HL-60 (cell line): ENCODE data around the gene KAZN.
"Not testable (repeated sequence)": the region's sequence is repeated elsewhere in the genome, so short reads cannot be mapped to it uniquely, and the experiment has no call there.

ENCODE experiments used
- DNase-seq, 2 experiments: peaks; one replicate each; pipeline ENCODE4 v3.0.0-alpha.2; 2010 to 2020; ENCODE audit warnings: low read depth in 1 of 2, low spot score in 1 of 2
- H3K27ac ChIP-seq: fragments of 250-450 bp; sonication (Bioruptor Pico); replicated peaks from 2 replicates; pipeline ENCODE4 v1.5.1; 2020; ENCODE audit warnings: mild to moderate bottlenecking, moderate library complexity
- H3K27me3 ChIP-seq: fragments of 250-450 bp; sonication (Bioruptor Pico); 2 replicates; pipeline ENCODE4 v1.5.1; 2021; ENCODE audit warnings: mild to moderate bottlenecking, moderate library complexity; ENCODE audit not compliant: insufficient read depth, poor library complexity, severe bottlenecking
- H3K4me3 ChIP-seq: replicated peaks from 2 replicates; pipeline ENCODE4 v1.5.1; 2011; ENCODE audit warnings: mild to moderate bottlenecking, control low read depth, low read length; ENCODE audit not compliant: insufficient read depth
- GABPA ChIP-seq: IDR thresholded peaks from 2 replicates; pipeline ENCODE4 v1.6.1; 2012; ENCODE audit warnings: low read depth
- POLR2AphosphoS5 ChIP-seq: IDR thresholded peaks from 2 replicates; pipeline ENCODE4 v1.6.1; 2012; ENCODE audit warnings: low read depth
- SPI1 ChIP-seq: IDR thresholded peaks from 2 replicates; pipeline ENCODE4 v1.6.1; 2012; ENCODE audit warnings: low read depth, mild to moderate bottlenecking, borderline replicate concordance
- TF ChIP-seq, protein P1 (sequence below): IDR thresholded peaks from 2 replicates; pipeline ENCODE4 v1.6.1; 2012; ENCODE audit warnings: low read depth; ENCODE audit not compliant: insufficient replicate concordance
- TF ChIP-seq, protein P2 (sequence below): IDR thresholded peaks from one replicate; pipeline ENCODE4 v1.5.1; 2011; ENCODE audit warnings: low read length, control low read depth, inconsistent platforms; ENCODE audit not compliant: insufficient read depth

KAZN gene

DNA sequence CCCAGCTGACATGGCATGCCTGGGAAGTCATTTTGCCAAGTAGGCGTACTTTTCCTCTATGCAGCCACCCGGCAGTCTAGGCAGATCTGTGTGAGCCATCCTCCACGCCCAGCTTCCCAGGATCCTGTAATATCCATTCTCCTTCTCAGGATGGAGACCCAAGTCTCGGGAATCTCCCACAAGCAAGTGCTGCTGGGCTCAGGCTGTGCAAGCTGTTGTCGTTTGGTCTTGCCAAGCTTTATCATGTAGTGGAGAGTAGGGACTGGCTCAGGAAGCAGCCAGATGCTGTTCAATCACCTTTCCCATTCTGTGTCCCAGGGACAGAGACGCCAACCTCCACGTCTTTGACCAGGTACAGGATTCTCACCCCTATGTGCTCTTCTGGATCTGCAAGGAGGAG lies 363.9 kb downstream of the KAZN start:
- Histone ChIP-seq H3K27ac (no peak overlapping the region), H3K27me3 (no peaks in the 10 kb centered on the region), H3K4me3 (no peak overlapping the region)
- TF ChIP-seq, protein P1, sequence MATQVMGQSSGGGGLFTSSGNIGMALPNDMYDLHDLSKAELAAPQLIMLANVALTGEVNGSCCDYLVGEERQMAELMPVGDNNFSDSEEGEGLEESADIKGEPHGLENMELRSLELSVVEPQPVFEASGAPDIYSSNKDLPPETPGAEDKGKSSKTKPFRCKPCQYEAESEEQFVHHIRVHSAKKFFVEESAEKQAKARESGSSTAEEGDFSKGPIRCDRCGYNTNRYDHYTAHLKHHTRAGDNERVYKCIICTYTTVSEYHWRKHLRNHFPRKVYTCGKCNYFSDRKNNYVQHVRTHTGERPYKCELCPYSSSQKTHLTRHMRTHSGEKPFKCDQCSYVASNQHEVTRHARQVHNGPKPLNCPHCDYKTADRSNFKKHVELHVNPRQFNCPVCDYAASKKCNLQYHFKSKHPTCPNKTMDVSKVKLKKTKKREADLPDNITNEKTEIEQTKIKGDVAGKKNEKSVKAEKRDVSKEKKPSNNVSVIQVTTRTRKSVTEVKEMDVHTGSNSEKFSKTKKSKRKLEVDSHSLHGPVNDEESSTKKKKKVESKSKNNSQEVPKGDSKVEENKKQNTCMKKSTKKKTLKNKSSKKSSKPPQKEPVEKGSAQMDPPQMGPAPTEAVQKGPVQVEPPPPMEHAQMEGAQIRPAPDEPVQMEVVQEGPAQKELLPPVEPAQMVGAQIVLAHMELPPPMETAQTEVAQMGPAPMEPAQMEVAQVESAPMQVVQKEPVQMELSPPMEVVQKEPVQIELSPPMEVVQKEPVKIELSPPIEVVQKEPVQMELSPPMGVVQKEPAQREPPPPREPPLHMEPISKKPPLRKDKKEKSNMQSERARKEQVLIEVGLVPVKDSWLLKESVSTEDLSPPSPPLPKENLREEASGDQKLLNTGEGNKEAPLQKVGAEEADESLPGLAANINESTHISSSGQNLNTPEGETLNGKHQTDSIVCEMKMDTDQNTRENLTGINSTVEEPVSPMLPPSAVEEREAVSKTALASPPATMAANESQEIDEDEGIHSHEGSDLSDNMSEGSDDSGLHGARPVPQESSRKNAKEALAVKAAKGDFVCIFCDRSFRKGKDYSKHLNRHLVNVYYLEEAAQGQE, result no peak
- no peak for DNase-seq

DNA sequence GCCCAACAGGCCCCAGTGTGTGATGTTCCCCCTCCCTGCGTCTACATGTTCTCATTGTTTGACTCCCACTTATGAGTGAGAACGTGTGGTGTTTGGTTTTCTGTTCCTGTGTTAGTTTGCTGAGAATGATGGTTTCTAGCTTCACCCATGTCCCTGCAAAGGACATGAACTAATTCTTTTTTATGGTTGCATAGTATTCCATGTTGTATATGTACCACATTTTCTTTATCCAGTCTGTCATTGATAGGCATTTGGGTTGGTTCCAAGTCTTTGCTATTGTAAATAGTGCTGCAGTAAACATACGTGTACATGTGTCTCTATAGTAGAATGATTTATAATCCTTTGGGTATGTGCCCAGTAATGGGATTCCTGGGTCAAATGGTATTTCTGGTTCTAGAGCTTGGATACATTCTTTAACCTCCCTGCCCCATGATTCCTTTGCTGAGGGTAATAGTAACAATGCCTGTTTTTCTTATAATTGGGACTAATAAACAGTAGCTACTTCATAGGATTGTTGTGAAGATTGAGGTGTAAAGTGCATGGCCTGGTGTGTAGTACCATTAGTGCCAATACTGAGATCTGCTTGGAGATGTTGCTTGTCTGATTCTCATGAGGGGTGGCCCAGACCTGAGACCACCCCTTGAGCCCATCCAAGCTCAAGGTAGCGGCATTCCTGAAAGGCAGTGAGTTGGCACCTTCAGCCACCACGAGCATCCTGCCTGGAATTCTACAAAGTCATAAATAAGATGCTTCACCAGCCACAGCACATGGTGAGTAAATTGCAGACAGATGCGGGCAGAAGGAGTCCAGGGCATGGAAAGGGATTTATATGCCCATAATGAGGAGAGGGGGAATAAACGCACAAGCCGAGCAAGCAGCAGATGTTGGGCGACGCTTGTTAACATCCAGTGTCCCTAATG lies 365.6 kb downstream of the KAZN start:
- H3K4me3 ChIP-seq, H3K27ac ChIP-seq, DNase-seq, H3K27me3 ChIP-seq: not testable (repeated sequence)

DNA sequence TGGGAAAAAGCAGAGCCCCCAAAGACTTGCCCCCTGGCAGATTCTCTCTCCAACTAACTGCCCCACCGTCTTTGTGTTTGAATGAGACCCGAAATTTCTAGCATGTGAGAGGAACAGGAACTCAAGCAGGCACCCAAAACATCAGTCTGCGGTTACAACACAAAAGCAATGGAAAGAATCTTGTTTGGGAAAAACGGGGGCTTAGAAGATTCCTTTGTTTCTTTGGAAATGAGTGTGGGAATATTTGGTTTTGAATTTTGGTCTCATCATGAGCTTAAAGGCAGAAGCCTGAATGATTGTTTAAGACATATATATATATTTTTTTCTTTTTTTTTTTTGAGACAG lies 366.2 kb downstream of the KAZN start:
- Histone ChIP-seq H3K4me3 (no peak overlapping the region), H3K27ac (no peak overlapping the region), H3K27me3 (no peaks in the 10 kb centered on the region)
- DNase-seq, result no peak
- TF ChIP-seq SPI1 (no peak), GABPA (no peak), POLR2AphosphoS5 (no peak)
- TF ChIP-seq, protein P2, sequence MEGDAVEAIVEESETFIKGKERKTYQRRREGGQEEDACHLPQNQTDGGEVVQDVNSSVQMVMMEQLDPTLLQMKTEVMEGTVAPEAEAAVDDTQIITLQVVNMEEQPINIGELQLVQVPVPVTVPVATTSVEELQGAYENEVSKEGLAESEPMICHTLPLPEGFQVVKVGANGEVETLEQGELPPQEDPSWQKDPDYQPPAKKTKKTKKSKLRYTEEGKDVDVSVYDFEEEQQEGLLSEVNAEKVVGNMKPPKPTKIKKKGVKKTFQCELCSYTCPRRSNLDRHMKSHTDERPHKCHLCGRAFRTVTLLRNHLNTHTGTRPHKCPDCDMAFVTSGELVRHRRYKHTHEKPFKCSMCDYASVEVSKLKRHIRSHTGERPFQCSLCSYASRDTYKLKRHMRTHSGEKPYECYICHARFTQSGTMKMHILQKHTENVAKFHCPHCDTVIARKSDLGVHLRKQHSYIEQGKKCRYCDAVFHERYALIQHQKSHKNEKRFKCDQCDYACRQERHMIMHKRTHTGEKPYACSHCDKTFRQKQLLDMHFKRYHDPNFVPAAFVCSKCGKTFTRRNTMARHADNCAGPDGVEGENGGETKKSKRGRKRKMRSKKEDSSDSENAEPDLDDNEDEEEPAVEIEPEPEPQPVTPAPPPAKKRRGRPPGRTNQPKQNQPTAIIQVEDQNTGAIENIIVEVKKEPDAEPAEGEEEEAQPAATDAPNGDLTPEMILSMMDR, result no peak
- TF ChIP-seq, protein P1, result no peak

DNA sequence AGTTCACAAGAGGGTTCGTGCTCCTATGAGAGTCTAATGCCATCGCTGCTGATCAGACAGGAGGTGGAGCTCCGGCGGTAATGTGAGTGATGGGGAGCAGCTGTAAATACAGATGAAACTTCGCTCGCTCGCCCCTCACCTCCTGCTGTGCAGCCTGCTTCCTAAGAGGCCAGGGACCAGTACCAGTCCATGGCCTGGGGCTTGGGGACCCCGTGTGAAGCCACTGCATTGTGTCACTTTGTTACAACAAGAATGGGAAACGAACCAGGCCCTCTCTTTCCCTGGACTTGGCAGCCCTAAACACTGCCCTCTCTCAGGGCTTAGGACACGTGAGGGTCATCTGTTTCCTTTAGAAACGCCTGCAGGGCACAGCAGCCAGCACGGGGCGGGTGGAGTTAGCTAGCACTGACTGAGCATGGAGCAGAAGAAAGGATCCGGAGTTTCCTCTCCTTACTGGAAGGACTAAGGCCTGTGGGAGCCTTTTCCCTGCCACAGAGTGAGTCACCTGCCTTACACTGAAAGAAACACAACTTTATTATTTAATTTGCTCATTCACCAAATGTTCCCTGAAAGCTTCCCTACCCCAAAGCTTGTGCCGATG lies 369.9 kb downstream of the KAZN start:
- TF ChIP-seq SPI1 (no peak), GABPA (no peak), POLR2AphosphoS5 (no peak)
- TF ChIP-seq, protein P2, result no peak
- TF ChIP-seq, protein P1, result no peak
- no peak overlapping the region for H3K27ac ChIP-seq
- H3K27me3 ChIP-seq, result no peaks in the 10 kb centered on the region
- no peak for DNase-seq
- no peak overlapping the region for H3K4me3 ChIP-seq
